Spleen (tissue), 11 donors: ENCODE data around the gene CLDN11. TPM values are rescaled to one million over a fixed set of nuclear protein-coding genes. Genes with fewer than 3 reads are reported as not detected.

Experiments used
- DNase-seq: peaks from one replicate; pipeline ENCODE4 v3.0.0-alpha.2; 2020
- H3K27ac ChIP-seq, 8 donors: fragments of 200-600 bp; sonication (generic) in 7 of 8; 1 replicate in 4 of 8; 2 replicates in 4 of 8; pipeline versions ENCODE4 v1.5.0 to v1.8.0; 2016 to 2021; ENCODE audit warnings: inconsistent platforms in 4 of 8, mild to moderate bottlenecking in 4 of 8, moderate library complexity in 1 of 8
- H3K27me3 ChIP-seq, 7 donors: fragments of 200-600 bp; sonication (generic) in 6 of 7; replicated peaks in 1 of 7; 1 replicate in 4 of 7; 2 replicates in 3 of 7; pipeline versions ENCODE4 v1.5.0 to v1.8.0; 2016 to 2021; ENCODE audit warnings: inconsistent platforms in 3 of 7, mild to moderate bottlenecking in 1 of 7
- H3K36me3 ChIP-seq, 6 donors: fragments of 200-600 bp; sonication (generic) in 5 of 6; 1 replicate in 4 of 6; 2 replicates in 2 of 6; pipeline versions ENCODE4 v1.5.0 to v1.8.0; 2016 to 2021; ENCODE audit warnings: inconsistent platforms in 2 of 6
- H3K4me1 ChIP-seq, 6 donors: fragments of 200-600 bp; sonication (generic) in 5 of 6; 1 replicate in 3 of 6; 2 replicates in 3 of 6; pipeline versions ENCODE4 v1.5.0 to v1.8.0; 2016 to 2021; ENCODE audit warnings: inconsistent platforms in 3 of 6
- H3K4me3 ChIP-seq, 8 donors: fragments of 200-600 bp; sonication (generic) in 7 of 8; 1 replicate in 4 of 8; 2 replicates in 4 of 8; pipeline versions ENCODE4 v1.5.0 to v1.8.0; 2016 to 2021; ENCODE audit warnings: inconsistent platforms in 4 of 8, mild to moderate bottlenecking in 4 of 8, moderate library complexity in 2 of 8
- H3K9me3 ChIP-seq, 8 donors: fragments of 200-600 bp; sonication (generic) in 7 of 8; 1 replicate in 4 of 8; 2 replicates in 4 of 8; pipeline versions ENCODE4 v1.5.0 to v1.8.0; 2016 to 2021; ENCODE audit warnings: inconsistent platforms in 4 of 8
- CTCF ChIP-seq, 11 experiments: fragments of 200-600 bp in 7 of 11; fragments of 450-650 bp in 4 of 11; sonication (generic) in 4 of 11; IDR thresholded peaks in 8 of 11; conservative IDR thresholded peaks in 3 of 11; 1 replicate in 7 of 11; 2 replicates in 4 of 11; pipeline versions ENCODE4 v1.4.0 to v1.8.0; 2016 to 2021; ENCODE audit warnings: antibody characterized with exemption in 11 of 11, inconsistent platforms in 4 of 11, mild to moderate bottlenecking in 1 of 11
- POLR2A ChIP-seq, 3 donors: fragments of 450-650 bp; IDR thresholded peaks; one replicate each; pipeline ENCODE4 v1.5.1; 2017; ENCODE audit warnings: antibody characterized with exemption in 3 of 3, mild to moderate bottlenecking in 1 of 3
- POLR2AphosphoS5 ChIP-seq, 3 donors: sonication (generic); formaldehyde crosslinking; IDR thresholded peaks; one replicate each; pipeline ENCODE4 v1.5.1; 2017; ENCODE audit warnings: antibody characterized with exemption in 3 of 3
- WGBS, 5 donors: extraction: QIAGEN DNeasy Blood & Tissue Kit in 3 of 5; methylation state at CpG; one replicate each; pipeline versions ENCODE4 v1.1.5 to v1.1.7; 2013 to 2018; 5-methylcytosine and 5-hydroxymethylcytosine counted together
- intact Hi-C: fragments of 100-400 bp; cut with DNase I; formaldehyde crosslinking; loops from one replicate; pipeline ENCODE4 v1.15.0; 2023; ENCODE audit warnings: low total_unique reads
- polyA plus RNA-seq, 3 donors: library from polyadenylated mRNA; stranded (reverse); fragments of 200-250 nt; gene quantifications; one replicate each; pipeline ENCODE4 v1.2.1, GENCODE V29; 2013
- total RNA-seq, 7 donors: library from RNA; depleted of rRNA in 3 of 7; stranded (reverse); fragments of >200 nt in 3 of 7; fragmentation: NEBNext Ultra II Directional in 4 of 7; extraction: Animal tissue kit (Norgen Biotek cat#: 25700) in 4 of 7; gene quantifications; one replicate each; pipeline versions ENCODE4 v1.1.0 to v1.2.1, GENCODE V29; 2016 to 2021
- donor health status: healthy with polysubstance abuse.
- donor health status: DM: no; HTN: no; CAD: no; lungs with moderate emphysema.
- donor health status: DM: no; HTN: no; CAD: no.
- donor health status: Bipolar disorder and iron deficiency.
- donor health status: healthy.
- donor health status: DM: no; HTN: no; CAD: no.
- donor health status: DM: yes; HTN: yes; CAD: no.

Gene CLDN11
- total and polyA plus RNA-seq, 10 donors: 0.70 to 10.7 (median 4.1) TPM

GRCh38 chr3:170477395-170477794, 58.7 kb downstream of the CLDN11 start:
- DNase-seq: no peak
- H3K36me3 ChIP-seq: no peaks in the 10 kb centered on the region
- H3K4me1 ChIP-seq: no peaks in the 10 kb centered on the region
- H3K9me3 ChIP-seq: no peaks in the 10 kb centered on the region
- H3K4me3 ChIP-seq: no peak overlapping the region
- intact Hi-C loops: no loop called here
- 35 to 65% (median 63%) methylated on average over 2 of the region's 2 CpGs for WGBS, 5 donors
- peaks cover 0 to 6% (median 0%) of the 10 kb centered on the region in 7 donors for H3K27me3 ChIP-seq
- H3K27ac ChIP-seq: no peak overlapping the region
- TF ChIP-seq POLR2A (IDR thresholded peaks at IDR 0.05) (no peak), CTCF (IDR thresholded peaks at IDR 0.05 in 8 of 11, conservative IDR thresholded peaks at IDR 0.05 in 3 of 11) (no peak), POLR2AphosphoS5 (IDR thresholded peaks at IDR 0.05) (no peak)

GRCh38 chr3:170480111-170480510, 61.4 kb downstream of the CLDN11 start:
- Histone ChIP-seq H3K9me3 (no peaks in the 10 kb centered on the region), H3K4me1 (no peaks in the 10 kb centered on the region), H3K4me3 (no peak overlapping the region), H3K36me3 (no peaks in the 10 kb centered on the region), H3K27me3 (peaks cover 0 to 4% (median 0%) of the 10 kb centered on the region in 7 donors), H3K27ac (no peak overlapping the region)
- no peak for TF ChIP-seq POLR2A (IDR thresholded peaks at IDR 0.05)
- TF ChIP-seq POLR2AphosphoS5 (IDR thresholded peaks at IDR 0.05): no peak
- TF ChIP-seq CTCF (IDR thresholded peaks at IDR 0.05 in 8 of 11, conservative IDR thresholded peaks at IDR 0.05 in 3 of 11): no peak
- no peak for DNase-seq
- intact Hi-C loops: no loop called here
- 82 to 91% (median 86%) methylated on average over 4 of the region's 4 CpGs for WGBS, 5 donors

- Histone ChIP-seq H3K27me3 (peaks cover 0 to 3% (median 0%) of the 10 kb centered on the region in 7 donors), H3K36me3 (no peaks in the 10 kb centered on the region), H3K4me1 (no peaks in the 10 kb centered on the region), H3K4me3 (no peak overlapping the region), H3K9me3 (no peaks in the 10 kb centered on the region), H3K27ac (no peak overlapping the region)
- intact Hi-C loops: no loop called here
- no peak for TF ChIP-seq POLR2A (IDR thresholded peaks at IDR 0.05)
- no peak for TF ChIP-seq POLR2AphosphoS5 (IDR thresholded peaks at IDR 0.05)
- no peak for TF ChIP-seq CTCF (IDR thresholded peaks at IDR 0.05 in 8 of 11, conservative IDR thresholded peaks at IDR 0.05 in 3 of 11)
- WGBS, 5 donors: 73 to 82% (median 80%) methylated on average over 4 of the region's 4 CpGs
- DNase-seq: no peak
Observed at GRCh38 chr3:170482199-170482598, 63.5 kb downstream of the CLDN11 start.

GRCh38 chr3:170483485-170484262, 65.0 kb downstream of the CLDN11 start:
- H3K4me3 ChIP-seq: no peak overlapping the region
- H3K27me3 ChIP-seq: peaks cover 0 to 3% (median 0%) of the 10 kb centered on the region in 7 donors
- H3K4me1 ChIP-seq: no peaks in the 10 kb centered on the region
- 58 to 69% (median 66%) methylated on average over 5 of the region's 5 CpGs for WGBS, 5 donors
- intact Hi-C loops: no loop called here
- H3K9me3 ChIP-seq: no peaks in the 10 kb centered on the region
- no peaks in the 10 kb centered on the region for H3K36me3 ChIP-seq
- TF ChIP-seq POLR2AphosphoS5 (IDR thresholded peaks at IDR 0.05) (no peak), CTCF (IDR thresholded peaks at IDR 0.05 in 8 of 11, conservative IDR thresholded peaks at IDR 0.05 in 3 of 11) (no peak), POLR2A (IDR thresholded peaks at IDR 0.05) (no peak)
- DNase-seq: no peak
- H3K27ac ChIP-seq: no peak overlapping the region
